H1 (cell line): Measurements from ENCODE around the gene L1TD1. TPM values are rescaled to one million over a fixed set of nuclear protein-coding genes. Genes with fewer than 3 reads are reported as not detected.

Experiments
- CTCF ChIA-PET: fragments of 300-600 bp; sonication (Branson Sonifier 250); formaldehyde crosslinking; loops from one replicate; lab custom pipeline; 2021; ENCODE audit not compliant: partially characterized antibody; lab: Charles Lee
- POLR2A ChIA-PET: fragments of 300-600 bp; sonication (Branson Sonifier 250); formaldehyde crosslinking; loops from one replicate; lab custom pipeline; 2021; ENCODE audit warnings: inconsistent platforms; ENCODE audit not compliant: partially characterized antibody; lab: Charles Lee
- DNase-seq, 2 experiments: peaks; one replicate each; pipeline versions ENCODE4 v3.0.0 to v3.0.0-alpha.2; 2010 to 2022; ENCODE audit warnings: low spot score in 2 of 2, low read depth in 1 of 2, mixed read lengths in 1 of 2
- FAIRE-seq: peaks from 2 replicates; lab custom pipeline; 2011; peaks lifted over from hg19 to GRCh38; lab: Jason Lieb, UNC
- H2AFZ ChIP-seq: 2 replicates; pipeline ENCODE4 v1.8.1; 2012; ENCODE audit warnings: low read length, inconsistent platforms
- H2AK5ac ChIP-seq: 2 replicates; pipeline ENCODE4 v1.6.1; 2013; ENCODE audit warnings: low read depth, low read length
- H2BK120ac ChIP-seq: replicated peaks from 2 replicates; pipeline ENCODE3; 2013; ENCODE audit warnings: low read depth, low read length, inconsistent platforms
- H2BK12ac ChIP-seq: 2 replicates; pipeline ENCODE4 v1.6.1; 2013; ENCODE audit warnings: low read depth, low read length
- H2BK15ac ChIP-seq: 2 replicates; pipeline ENCODE4 v1.6.1; 2013; ENCODE audit warnings: low read length
- H2BK20ac ChIP-seq: 2 replicates; pipeline ENCODE4 v1.6.1; 2013; ENCODE audit warnings: low read length
- H2BK5ac ChIP-seq: 2 replicates; pipeline ENCODE4 v1.6.1; 2013; ENCODE audit warnings: low read depth, low read length
- H3K14ac ChIP-seq: 2 replicates; pipeline ENCODE4 v1.6.1; 2013; ENCODE audit warnings: inconsistent platforms; ENCODE audit not compliant: insufficient read length
- H3K18ac ChIP-seq: 2 replicates; pipeline ENCODE4 v1.6.1; 2013; ENCODE audit warnings: low read length; ENCODE audit errors: extremely low read depth
- H3K23ac ChIP-seq: 2 replicates; pipeline ENCODE4 v1.6.1; 2013; ENCODE audit warnings: inconsistent platforms; ENCODE audit not compliant: insufficient read length
- H3K23me2 ChIP-seq: 2 replicates; pipeline ENCODE4 v1.6.1; 2013; ENCODE audit warnings: low read depth, low read length
- H3K27ac ChIP-seq: 2 replicates; pipeline ENCODE4 v1.6.1; 2011; ENCODE audit warnings: low read depth, low read length, inconsistent platforms
- H3K27me3 ChIP-seq, 4 experiments: replicated peaks in 1 of 4; 1 replicate in 1 of 4; 2 replicates in 3 of 4; pipeline versions ENCODE4 v1.6.1 to v1.8.1; 2011 to 2013; ENCODE audit warnings: low read length in 3 of 4, mild to moderate bottlenecking in 3 of 4, inconsistent platforms in 2 of 4, mixed read lengths in 2 of 4, moderate library complexity in 1 of 4; ENCODE audit not compliant: control insufficient read depth in 3 of 4, insufficient read depth in 3 of 4; ENCODE audit errors: extremely low read depth in 1 of 4
- H3K36me3 ChIP-seq, 4 experiments: 2 replicates each; pipeline versions ENCODE4 v1.6.1 to v1.8.1; 2011 to 2013; ENCODE audit warnings: mild to moderate bottlenecking in 4 of 4, low read length in 3 of 4, moderate library complexity in 2 of 4, control low read depth in 1 of 4, inconsistent platforms in 1 of 4; ENCODE audit not compliant: insufficient read depth in 4 of 4, control insufficient read depth in 2 of 4
- H3K4ac ChIP-seq: replicated peaks from 2 replicates; pipeline ENCODE3; 2013; ENCODE audit warnings: low read length, low read depth, mixed read lengths, inconsistent platforms; ENCODE audit not compliant: insufficient read length
- H3K4me1 ChIP-seq, 4 experiments: replicated peaks in 1 of 4; 1 replicate in 1 of 4; 2 replicates in 3 of 4; pipeline versions ENCODE4 v1.6.1 to v1.8.1; 2011 to 2013; ENCODE audit warnings: low read length in 3 of 4, inconsistent platforms in 2 of 4, mixed read lengths in 1 of 4; ENCODE audit not compliant: insufficient read depth in 4 of 4, control insufficient read depth in 3 of 4
- H3K4me2 ChIP-seq, 2 experiments: 2 replicates each; pipeline versions ENCODE4 v1.6.1 to v1.8.1; 2011 to 2013; ENCODE audit warnings: low read depth in 2 of 2, low read length in 2 of 2, control low read depth in 1 of 2, inconsistent platforms in 1 of 2, mild to moderate bottlenecking in 1 of 2; ENCODE audit not compliant: insufficient read depth in 1 of 2
- H3K4me3 ChIP-seq, 4 experiments: fragments of 200-600, 300-600 bp in 1 of 4; sonication (generic), shearing (Covaris generic), sonication (Bioruptor Twin) in 1 of 4; 2 replicates each; pipeline versions ENCODE4 v1.5.1 to v1.8.1; 2011 to 2016; ENCODE audit warnings: low read length in 4 of 4, low read depth in 3 of 4, control low read depth in 2 of 4, inconsistent platforms in 2 of 4, mild to moderate bottlenecking in 2 of 4, mixed read lengths in 1 of 4, moderate library complexity in 1 of 4; ENCODE audit not compliant: insufficient read depth in 2 of 4; ENCODE audit errors: extremely low read depth in 1 of 4
- H3K56ac ChIP-seq: replicated peaks from 2 replicates; pipeline ENCODE3; 2013; ENCODE audit warnings: low read depth, mild to moderate bottlenecking, mixed read lengths, low read length, inconsistent platforms; ENCODE audit not compliant: insufficient read length
- H3K79me1 ChIP-seq: 2 replicates; pipeline ENCODE4 v1.6.1; 2013; ENCODE audit warnings: low read depth, low read length, control low read depth
- H3K79me2 ChIP-seq, 2 experiments: 2 replicates each; pipeline versions ENCODE4 v1.6.1 to v1.8.1; 2012 to 2013; ENCODE audit warnings: low read length in 2 of 2, mild to moderate bottlenecking in 2 of 2, inconsistent platforms in 1 of 2; ENCODE audit not compliant: insufficient read depth in 2 of 2, control insufficient read depth in 1 of 2
- H3K9ac ChIP-seq, 4 experiments: replicated peaks in 1 of 4; 1 replicate in 1 of 4; 2 replicates in 3 of 4; pipeline versions ENCODE4 v1.6.1 to v1.8.1; 2011 to 2013; ENCODE audit warnings: low read depth in 3 of 4, low read length in 3 of 4, control low read depth in 2 of 4, mild to moderate bottlenecking in 2 of 4, moderate library complexity in 2 of 4, inconsistent platforms in 1 of 4; ENCODE audit errors: extremely low read depth in 1 of 4
- H3K9me3 ChIP-seq, 2 experiments: 2 replicates each; pipeline versions ENCODE4 v1.6.1 to v1.8.1; 2012 to 2013; ENCODE audit warnings: mild to moderate bottlenecking in 2 of 2, moderate library complexity in 2 of 2, control low read depth in 1 of 2, inconsistent platforms in 1 of 2, low read depth in 1 of 2, low read length in 1 of 2, mixed read lengths in 1 of 2; ENCODE audit not compliant: insufficient read depth in 2 of 2
- H4K20me1 ChIP-seq, 2 experiments: replicated peaks in 1 of 2; 2 replicates each; pipeline versions ENCODE3 to v1.8.1; 2011 to 2013; ENCODE audit warnings: inconsistent platforms in 2 of 2, low read length in 2 of 2, mild to moderate bottlenecking in 1 of 2; ENCODE audit not compliant: insufficient read depth in 2 of 2, control insufficient read depth in 1 of 2
- H4K5ac ChIP-seq: 2 replicates; pipeline ENCODE4 v1.6.1; 2013; ENCODE audit warnings: low read length, low read depth, mixed read lengths, inconsistent platforms; ENCODE audit not compliant: insufficient read length
- H4K8ac ChIP-seq: 2 replicates; pipeline ENCODE4 v1.8.0; 2013; ENCODE audit warnings: mild to moderate bottlenecking, moderate library complexity, low read length, inconsistent platforms; ENCODE audit not compliant: insufficient read depth; ENCODE audit errors: extremely low read depth
- H4K91ac ChIP-seq: replicated peaks from 2 replicates; pipeline ENCODE3; 2013; ENCODE audit warnings: low read length, mixed read lengths, inconsistent platforms; ENCODE audit not compliant: insufficient read length
- ASH2L ChIP-seq: fragments of 200-600, 300-600 bp; sonication (generic); IDR thresholded peaks from one replicate; pipeline ENCODE4 v1.7.1; 2017; ENCODE audit warnings: low read length
- BACH1 ChIP-seq: IDR thresholded peaks from 2 replicates; pipeline ENCODE4 v1.6.1; 2012; ENCODE audit warnings: low read length, improper control_type of control experiment
- CBX8 ChIP-seq: fragments of 300-800, 300-1000 bp; sonication (generic); IDR thresholded peaks from 2 replicates; pipeline ENCODE4 v1.7.1; 2016; ENCODE audit warnings: low read depth, low read length, borderline replicate concordance
- GABPA ChIP-seq: IDR thresholded peaks from 2 replicates; pipeline ENCODE4 v1.6.1; 2011; ENCODE audit warnings: mild to moderate bottlenecking, low read length, moderate library complexity, borderline replicate concordance; ENCODE audit not compliant: insufficient read depth
- GTF2F1 ChIP-seq: IDR thresholded peaks from 2 replicates; pipeline ENCODE4 v1.6.1; 2012; ENCODE audit warnings: low read depth, low read length, improper control_type of control experiment, borderline replicate concordance
- JUN ChIP-seq: IDR thresholded peaks from 2 replicates; pipeline ENCODE4 v1.6.1; 2011; ENCODE audit warnings: low read depth, mild to moderate bottlenecking, improper control_type of control experiment, low read length
- POLR2A ChIP-seq, 2 experiments: IDR thresholded peaks; 1 replicate in 1 of 2; 2 replicates in 1 of 2; pipeline ENCODE4 v1.6.1; 2011; ENCODE audit warnings: low read depth in 2 of 2, low read length in 2 of 2, mild to moderate bottlenecking in 2 of 2; ENCODE audit errors: control extremely low read depth in 1 of 2
- POLR2AphosphoS5 ChIP-seq: IDR thresholded peaks from 2 replicates; pipeline ENCODE4 v1.6.1; 2011; ENCODE audit warnings: low read depth, low read length
- SP1 ChIP-seq: IDR thresholded peaks from 2 replicates; pipeline ENCODE4 v1.6.1; 2011; ENCODE audit warnings: low read depth, low read length
- SRF ChIP-seq: IDR thresholded peaks from 2 replicates; pipeline ENCODE4 v1.6.1; 2011; ENCODE audit warnings: mild to moderate bottlenecking, low read depth, low read length, moderate library complexity
- SUZ12 ChIP-seq: fragments of 200-600 bp; sonication (generic); IDR thresholded peaks from 2 replicates; pipeline ENCODE4 v1.6.1; 2012; ENCODE audit warnings: mild to moderate bottlenecking, inconsistent platforms, low read length, moderate library complexity, mixed read lengths
- WGBS, 2 experiments: shearing (Covaris generic) in 1 of 2; methylation state at CpG; one replicate each; pipeline versions ENCODE4 v1.1.6 to v1.1.7; 2013 to 2015; ENCODE audit warnings: low lambda C conversion rate in 2 of 2, mixed read lengths in 2 of 2, inconsistent platforms in 1 of 2, low coverage in 1 of 2, missing lambda C conversion rate in 1 of 2; ENCODE audit not compliant: insufficient replicate concordance in 2 of 2, insufficient coverage in 1 of 2, insufficient read length in 1 of 2; ENCODE audit errors: extremely low coverage in 1 of 2, missing lambda C conversion rate in 1 of 2; 5-methylcytosine and 5-hydroxymethylcytosine counted together
- polyA plus RNA-seq, 7 experiments: library from polyadenylated mRNA; depleted of rRNA in 3 of 7; stranded (reverse) in 5 of 7; unstranded in 2 of 7; fragments of >200 nt in 5 of 7; fragments of 200-250 nt in 2 of 7; gene quantifications; 1 replicate in 5 of 7; 2 replicates in 1 of 7; 4 replicates in 1 of 7; pipeline versions ENCODE4 v1.2.1 to v1.2.3, GENCODE V29; 2011 to 2013; ENCODE audit warnings: missing spikeins in 2 of 7, mixed read lengths in 2 of 7
- total RNA-seq: library from RNA; stranded (reverse); fragmentation: NEBNext Ultra II Directional; extraction: Animal tissue kit (Norgen Biotek cat#: 25700); gene quantifications from 2 replicates; pipeline ENCODE4 v1.2.1, GENCODE V29; 2021
- TF ChIP-seq, protein P1 (sequence below): IDR thresholded peaks from 2 replicates; pipeline ENCODE4 v1.6.1; 2012; ENCODE audit warnings: inconsistent platforms

Gene L1TD1
- total and polyA plus RNA-seq, 2 of the 8 experiments (the other 6 are each of a cell fraction or from before 2014, with no cell fraction given), result 35.3 to 441 TPM

DNA sequence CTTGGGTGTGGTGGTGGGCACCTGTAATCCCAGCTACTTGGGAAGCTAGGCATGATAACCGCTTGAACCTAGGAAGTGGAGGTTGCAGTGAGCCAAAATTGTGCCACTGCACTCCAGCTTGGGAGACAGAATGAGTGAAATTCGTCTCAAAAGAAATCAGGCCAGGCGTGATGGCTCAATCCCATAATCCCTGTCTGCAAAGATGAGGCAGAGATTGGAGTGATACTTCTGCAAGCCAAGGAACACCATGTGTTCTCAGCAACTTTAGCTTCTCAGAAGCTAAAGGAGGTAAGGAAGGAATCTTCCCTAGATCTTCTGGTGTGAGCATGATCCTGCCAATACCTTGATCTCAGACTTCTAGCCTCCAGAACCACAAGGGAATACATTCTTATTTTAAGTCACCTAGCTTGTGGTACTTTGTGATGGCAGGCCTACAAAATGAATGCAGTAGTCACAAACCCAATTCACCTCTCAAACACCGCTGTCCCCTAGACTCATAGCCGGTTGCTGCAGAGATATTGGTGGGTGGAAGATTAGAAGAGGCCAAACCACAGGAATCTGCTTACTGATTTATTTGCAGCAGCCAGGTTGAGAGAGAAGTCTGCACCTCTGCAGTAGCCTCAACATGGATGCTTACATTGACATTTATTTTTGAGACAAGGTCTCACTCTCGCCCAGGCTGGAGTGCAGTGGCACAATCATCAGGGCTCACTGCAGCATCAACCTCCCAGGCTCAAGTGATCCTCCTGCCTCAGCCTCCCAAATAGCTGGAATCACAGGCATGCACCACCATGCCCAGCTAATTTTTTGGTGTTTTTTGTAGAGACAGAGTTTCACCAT lies 18.6 kb downstream of the L1TD1 start:
- 68% methylated on average over 6 of the region's 6 CpGs; no CpG with 5 or more reads in 1 of the 2 experiments for WGBS, 2 experiments
- no peak overlapping the region for H2AK5ac ChIP-seq
- no peak overlapping the region for H3K4me3 ChIP-seq
- CTCF ChIA-PET, result interaction anchor here (1.0 to 1.2 kb wide), 3 partner anchors 38 to 193 kb away, joined by 3 to 9 read pairs (median 3); no protein-coding TSS in a partner anchor
- no peak overlapping the region for H2AFZ ChIP-seq
- peaks cover 0 to 25% of the 10 kb centered on the region in 2 experiments; a peak in 1 of 4 replicates for H3K79me2 ChIP-seq
- no peak overlapping the region for H4K5ac ChIP-seq
- H3K23ac ChIP-seq, result no peak overlapping the region
- peak; percentile 76 for FAIRE-seq
- H3K14ac ChIP-seq, result no peak overlapping the region
- no peak overlapping the region for H2BK12ac ChIP-seq
- no peak overlapping the region for H3K4me2 ChIP-seq
- H3K4ac ChIP-seq, result no peak overlapping the region
- DNase-seq, result no peak
- H3K9me3 ChIP-seq, result peaks cover 0 to 9% of the 10 kb centered on the region in 2 experiments; a peak in 2 of 4 replicates
- no peak overlapping the region for H2BK20ac ChIP-seq
- H3K9ac ChIP-seq, result no peak overlapping the region
- no peak overlapping the region for H3K56ac ChIP-seq
- H3K4me1 ChIP-seq, result no peaks in the 10 kb centered on the region
- no peak overlapping the region for H2BK15ac ChIP-seq
- H2BK120ac ChIP-seq, result no peak overlapping the region
- no peaks in the 10 kb centered on the region for H3K79me1 ChIP-seq
- H4K91ac ChIP-seq, result no peak overlapping the region
- no peak overlapping the region for H3K27ac ChIP-seq
- H4K8ac ChIP-seq, result no peak overlapping the region
- H4K20me1 ChIP-seq, result peaks cover 4 to 8% of the 10 kb centered on the region in 2 experiments
- POLR2A ChIA-PET, result interaction anchor here (0.6 to 26.8 kb wide), 34 partner anchors 13 to 199 kb away, joined by 3 to 1232 read pairs (median 4); partner anchors contain the start of genes KANK4 and L1TD1
- no peaks in the 10 kb centered on the region for H3K23me2 ChIP-seq
- no peaks in the 10 kb centered on the region for H3K27me3 ChIP-seq
- H3K18ac ChIP-seq, result no peak overlapping the region
- H3K36me3 ChIP-seq, result peaks cover 12 to 52% (median 36%) of the 10 kb centered on the region in 4 experiments
- no peak overlapping the region for H2BK5ac ChIP-seq
- TF ChIP-seq, protein P1, sequence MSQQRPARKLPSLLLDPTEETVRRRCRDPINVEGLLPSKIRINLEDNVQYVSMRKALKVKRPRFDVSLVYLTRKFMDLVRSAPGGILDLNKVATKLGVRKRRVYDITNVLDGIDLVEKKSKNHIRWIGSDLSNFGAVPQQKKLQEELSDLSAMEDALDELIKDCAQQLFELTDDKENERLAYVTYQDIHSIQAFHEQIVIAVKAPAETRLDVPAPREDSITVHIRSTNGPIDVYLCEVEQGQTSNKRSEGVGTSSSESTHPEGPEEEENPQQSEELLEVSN, result 0 out of 2 replicates have a peak, but pooled peaks have one; percentile 29
- no peak for TF ChIP-seq SP1
- TF ChIP-seq BACH1, result no peak
- no peak for TF ChIP-seq ASH2L
- no peak for TF ChIP-seq CBX8
- TF ChIP-seq SUZ12, result no peak
- TF ChIP-seq GABPA, result no peak
- no peak; the same call in 1 of the 2 replicates for TF ChIP-seq GTF2F1
- TF ChIP-seq POLR2AphosphoS5, result peak; percentile 69
- TF ChIP-seq POLR2A (IDR thresholded peaks at IDR 0.05; ENCODE audit: control extremely low read depth in 1 of 2, low read depth in 2 of 2, low read length in 2 of 2), result peak; percentile 48 to 88
- no peak for TF ChIP-seq JUN
- TF ChIP-seq SRF, result no peak
